Spinal cord (tissue), 10 donors: Measurements from ENCODE around the gene LRRC25. TPM values are rescaled to one million over a fixed set of nuclear protein-coding genes. Genes with fewer than 3 reads are reported as not detected.
"Not testable (repeated sequence)": the region's sequence is repeated elsewhere in the genome, so short reads cannot be mapped to it uniquely, and the experiment has no call there.

Experiments used
- DNase-seq, 6 donors: peaks; one replicate each; pipeline versions ENCODE4 v3.0.0 to v3.0.0-alpha.2; 2013 to 2015; ENCODE audit warnings: low spot score in 6 of 6, low read depth in 4 of 6
- H3K27ac ChIP-seq: one replicate; pipeline ENCODE4 v1.5.1; 2013; ENCODE audit warnings: low read depth, low read length, control low read depth
- H3K27me3 ChIP-seq: one replicate; pipeline ENCODE4 v1.6.1; 2013; ENCODE audit warnings: low read length; ENCODE audit not compliant: control insufficient read depth, insufficient read depth
- H3K36me3 ChIP-seq: one replicate; pipeline ENCODE4 v1.6.1; 2013; ENCODE audit warnings: low read length; ENCODE audit not compliant: control insufficient read depth, insufficient read depth
- H3K4me1 ChIP-seq: one replicate; pipeline ENCODE4 v1.6.1; 2013; ENCODE audit warnings: low read length; ENCODE audit not compliant: control insufficient read depth, insufficient read depth
- H3K4me3 ChIP-seq: one replicate; pipeline ENCODE4 v1.5.1; 2013; ENCODE audit warnings: low read depth, low read length, control low read depth
- H3K9me3 ChIP-seq: one replicate; pipeline ENCODE4 v1.6.1; 2013; ENCODE audit warnings: low read length; ENCODE audit not compliant: control insufficient read depth, insufficient read depth
- WGBS: methylation state at CpG from one replicate; pipeline ENCODE4 v1.1.5; 2013; ENCODE audit warnings: missing lambda C conversion rate; ENCODE audit not compliant: insufficient coverage; 5-methylcytosine and 5-hydroxymethylcytosine counted together
- polyA plus RNA-seq, 2 donors: library from polyadenylated mRNA; unstranded; fragments of 120-200 nt; gene quantifications; one replicate each; pipeline ENCODE4 v1.2.1, GENCODE V29; 2013; ENCODE audit not compliant: insufficient read length in 2 of 2
- total RNA-seq, 2 donors: library from RNA; depleted of rRNA in 1 of 2; stranded (reverse); fragments of 120-200 nt in 1 of 2; fragments of >200 nt in 1 of 2; gene quantifications; one replicate each; pipeline versions ENCODE4 v1.2.3 to v1.2.4, GENCODE V29; 2013 to 2014
- donor health status: healthy.

Gene LRRC25
- total and polyA plus RNA-seq, 4 donors = 1.3 to 2.4 (median 1.6) TPM

GRCh38 chr19:18366021-18366435 is 31.4 kb downstream of the LRRC25 start:
- Histone ChIP-seq H3K27me3 (no peaks in the 10 kb centered on the region), H3K36me3 (peaks cover 32% of the 10 kb centered on the region), H3K9me3 (no peaks in the 10 kb centered on the region), H3K27ac (peak overlapping the region; percentile 71), H3K4me1 (peaks cover 16% of the 10 kb centered on the region), H3K4me3 (no peak overlapping the region)
- no CpG with 5 or more reads among the region's 2 CpGs for WGBS
- DNase-seq = no peak

DNA sequence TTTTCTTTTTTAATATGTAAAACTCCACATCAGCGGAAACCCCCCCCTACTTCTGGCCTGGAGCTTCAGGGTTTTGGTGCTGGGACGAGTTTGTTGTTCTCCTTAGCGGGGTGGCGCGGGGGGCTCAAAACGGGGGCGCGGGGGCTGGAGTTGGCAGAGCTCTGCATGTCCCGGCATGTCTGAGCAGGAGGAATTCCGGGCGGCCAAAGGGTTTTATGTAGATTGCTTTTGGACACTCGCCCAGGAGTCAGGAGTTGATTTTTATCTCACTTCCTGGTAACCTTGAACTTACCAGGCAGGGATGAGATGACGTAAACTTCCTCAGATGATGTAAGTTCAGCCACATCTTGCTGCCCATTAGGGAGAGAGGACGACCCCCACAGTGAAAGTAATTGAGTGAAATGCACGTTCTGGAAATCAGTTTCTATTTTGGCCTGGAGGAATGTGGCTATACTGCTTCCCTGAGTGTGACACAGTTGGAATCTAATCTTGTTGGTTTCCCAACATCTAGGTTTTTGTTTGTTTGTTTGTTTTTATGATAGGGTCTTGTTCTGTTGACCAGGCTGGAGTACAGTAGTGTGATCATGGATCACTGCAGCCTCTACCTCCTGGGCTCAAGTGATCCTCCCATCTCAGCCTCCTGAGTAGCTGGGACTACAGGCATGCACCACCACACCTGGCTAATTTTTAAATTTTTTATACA is 32.4 kb downstream of the LRRC25 start:
- 11% methylated on average over 6 of the region's 15 CpGs for WGBS
- peak in 4 of 6 donors; percentile 31 to 89 (median 60) for DNase-seq
- peak overlapping the region; percentile 93 for H3K27ac ChIP-seq

DNA sequence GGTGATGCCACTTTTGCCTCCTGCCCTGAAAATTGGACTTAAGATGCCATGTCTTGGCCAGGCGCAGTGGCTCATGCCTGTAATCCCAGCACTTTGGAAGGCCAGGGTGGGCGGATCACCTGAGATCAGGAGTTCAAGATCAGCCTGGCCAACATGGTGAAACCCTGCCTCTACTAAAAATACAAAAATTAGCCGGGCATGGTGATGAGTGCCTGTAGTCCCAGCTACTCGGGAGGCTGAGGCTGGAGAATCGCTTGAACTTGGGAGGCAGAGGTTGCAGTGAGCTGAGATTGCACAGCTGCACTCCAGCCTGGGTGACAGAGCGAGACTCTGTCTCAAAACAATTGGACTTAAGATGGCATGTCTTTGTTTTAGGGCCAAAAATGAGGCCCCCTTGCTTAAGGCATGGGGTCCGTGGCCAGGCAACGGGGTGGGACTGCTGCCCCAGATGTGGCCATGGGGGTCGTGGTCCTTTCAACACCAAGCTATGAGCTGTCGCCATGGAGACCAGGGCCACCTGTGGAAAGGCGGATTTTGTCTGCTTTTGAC is 33.1 kb downstream of the LRRC25 start:
- H3K27ac ChIP-seq = peak overlapping the region; percentile 93
- H3K27me3 ChIP-seq, H3K4me3 ChIP-seq, DNase-seq, H3K9me3 ChIP-seq: not testable (repeated sequence)
- H3K4me1 ChIP-seq = peaks cover 16% of the 10 kb centered on the region
- 25% methylated on average over 7 of the region's 11 CpGs for WGBS
- H3K36me3 ChIP-seq = peaks cover 42% of the 10 kb centered on the region

More for the DNA sequence above, 32.4 kb downstream of the LRRC25 start:
- H3K27me3 ChIP-seq = no peaks in the 10 kb centered on the region
- H3K9me3 ChIP-seq = no peaks in the 10 kb centered on the region
- H3K4me3 ChIP-seq = no peak overlapping the region
- peaks cover 38% of the 10 kb centered on the region for H3K36me3 ChIP-seq
- H3K4me1 ChIP-seq = peaks cover 16% of the 10 kb centered on the region

- Histone ChIP-seq H3K4me1 (peaks cover 16% of the 10 kb centered on the region), H3K27me3 (no peaks in the 10 kb centered on the region), H3K4me3 (no peak overlapping the region), H3K36me3 (peaks cover 41% of the 10 kb centered on the region), H3K9me3 (no peaks in the 10 kb centered on the region), H3K27ac (peak overlapping the region; percentile 93)
- DNase-seq = no peak
- WGBS = 71% methylated on average over 6 of the region's 6 CpGs
Measured at GRCh38 chr19:18363787-18364186, 33.6 kb downstream of the LRRC25 start.

- WGBS = 89% methylated on average over 14 of the region's 17 CpGs
- H3K27me3 ChIP-seq = no peaks in the 10 kb centered on the region
- no peak overlapping the region for H3K4me3 ChIP-seq
- H3K9me3 ChIP-seq = no peaks in the 10 kb centered on the region
- H3K36me3 ChIP-seq = peaks cover 42% of the 10 kb centered on the region
- no peak for DNase-seq
- H3K4me1 ChIP-seq = peaks cover 16% of the 10 kb centered on the region
- no peak overlapping the region for H3K27ac ChIP-seq
Measured at GRCh38 chr19:18362934-18363542, 34.4 kb downstream of the LRRC25 start.

DNA sequence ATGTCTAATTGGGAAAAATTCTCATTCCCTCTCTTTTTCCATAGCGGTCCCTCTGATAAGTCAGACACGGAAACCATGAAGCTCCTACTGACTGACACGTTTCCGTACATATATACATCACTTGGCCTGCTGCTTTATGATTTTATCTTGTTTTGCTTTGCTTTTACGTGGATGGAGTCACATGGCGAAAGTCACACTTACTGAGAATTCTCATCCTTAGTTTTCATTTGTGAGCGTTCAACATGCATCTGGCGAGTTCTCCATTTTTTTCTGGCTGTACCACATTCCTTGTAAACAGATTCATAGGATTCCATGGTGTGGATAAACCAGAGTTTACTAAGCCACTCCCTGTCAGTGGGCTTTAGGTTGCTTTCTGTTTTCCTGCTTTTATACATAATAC is 35.8 kb downstream of the LRRC25 start:
- H3K27ac ChIP-seq = no peak overlapping the region
- H3K36me3 ChIP-seq = peaks cover 56% of the 10 kb centered on the region
- WGBS = 90% methylated on average over 4 of the region's 8 CpGs
- H3K4me1 ChIP-seq = peaks cover 16% of the 10 kb centered on the region
- no peak for DNase-seq
- H3K4me3 ChIP-seq = no peak overlapping the region
- H3K9me3 ChIP-seq = no peaks in the 10 kb centered on the region
- H3K27me3 ChIP-seq = no peaks in the 10 kb centered on the region

DNA sequence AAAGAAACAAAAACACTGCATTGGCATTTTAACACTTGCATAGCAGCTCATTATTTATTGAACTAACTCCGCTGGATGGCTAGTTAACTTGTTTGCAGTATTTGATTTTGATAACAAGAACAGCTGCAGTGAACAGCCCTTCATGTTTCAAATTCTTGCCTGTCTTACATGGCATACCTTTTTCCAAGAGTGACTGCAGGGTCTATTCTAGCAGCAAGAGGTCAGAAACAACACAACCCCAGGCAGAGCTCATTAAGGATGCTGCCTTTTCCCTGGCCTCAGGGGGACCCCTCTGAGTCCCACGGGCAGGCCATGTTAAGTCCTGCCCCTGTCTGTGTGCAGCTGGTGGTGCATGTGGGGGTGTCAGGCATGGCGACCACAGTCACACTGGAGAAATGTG is 40.4 kb downstream of the LRRC25 start:
- Histone ChIP-seq H3K4me1 (no peaks in the 10 kb centered on the region), H3K36me3 (peaks cover 56% of the 10 kb centered on the region), H3K27me3 (no peaks in the 10 kb centered on the region), H3K9me3 (no peaks in the 10 kb centered on the region), H3K4me3 (no peak overlapping the region), H3K27ac (no peak overlapping the region)
- WGBS = 91% methylated on average over 2 of the region's 3 CpGs
- no peak for DNase-seq

DNA sequence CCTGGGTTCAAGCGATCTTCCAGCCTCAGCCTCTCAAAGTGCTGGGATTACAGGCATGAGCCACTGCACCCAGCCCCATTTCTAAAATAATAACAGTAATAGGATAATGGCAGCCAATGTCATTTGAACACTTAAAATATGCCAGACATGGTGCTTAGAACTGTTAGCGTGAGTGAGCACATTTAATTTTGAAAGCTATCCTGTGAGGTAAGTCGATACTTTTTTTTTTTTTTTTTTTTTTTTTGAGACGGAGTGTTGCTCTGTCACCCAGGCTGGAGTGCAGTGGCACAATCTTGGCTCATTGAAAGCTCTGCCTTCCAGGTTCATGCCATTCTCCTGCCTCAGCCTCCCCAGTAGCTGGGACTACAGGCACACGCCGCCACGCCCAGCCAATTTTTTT is 42.7 kb downstream of the LRRC25 start:
- not testable (repeated sequence) for DNase-seq, H3K9me3 ChIP-seq, H3K27ac ChIP-seq, H3K4me3 ChIP-seq, H3K4me1 ChIP-seq, H3K27me3 ChIP-seq
- H3K36me3 ChIP-seq = peaks cover 48% of the 10 kb centered on the region
- no CpG with 5 or more reads among the region's 7 CpGs for WGBS

DNA sequence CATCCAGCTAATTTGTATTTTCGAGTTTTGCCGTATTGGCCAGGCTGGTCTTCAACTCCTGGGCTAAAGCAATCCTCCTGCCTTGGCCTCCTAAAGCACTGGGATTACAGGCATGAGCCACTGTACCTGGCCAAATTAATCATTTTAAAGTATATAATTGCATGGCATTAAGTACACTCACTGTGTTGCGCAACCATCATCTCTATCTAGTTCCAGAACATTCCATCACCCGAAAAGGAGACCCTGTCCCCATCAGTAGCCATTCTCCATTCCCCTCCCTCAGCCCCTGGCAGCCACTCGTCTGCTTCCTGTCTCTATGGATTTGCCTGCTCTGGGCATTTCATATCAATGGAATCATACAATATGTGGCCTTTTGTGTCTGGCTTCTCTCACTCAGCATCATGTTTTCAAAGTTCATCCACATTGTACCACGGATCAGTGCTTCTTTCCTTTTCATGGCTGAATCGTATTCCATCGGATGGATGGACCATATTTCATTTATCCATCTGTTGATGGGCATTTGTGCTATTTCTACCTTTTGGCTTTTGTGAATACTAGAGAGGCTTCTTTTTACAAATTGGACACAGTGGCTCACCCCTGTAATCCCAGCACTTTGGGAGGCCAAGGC is 43.9 kb downstream of the LRRC25 start:
- WGBS = 87% methylated on average over 5 of the region's 8 CpGs
- Histone ChIP-seq H3K27me3 (no peaks in the 10 kb centered on the region), H3K9me3 (no peaks in the 10 kb centered on the region), H3K4me1 (no peaks in the 10 kb centered on the region), H3K27ac (no peak overlapping the region), H3K36me3 (peaks cover 42% of the 10 kb centered on the region), H3K4me3 (no peak overlapping the region)
- no peak for DNase-seq
